Kidney epithelial cell (primary cell): ENCODE results near the gene C14orf132. TPM values are rescaled to one million over a fixed set of nuclear protein-coding genes. Genes with fewer than 3 reads are reported as not detected.
A peak's percentile ranks its signal among the peaks of the same experiment; 100 is the strongest.

Source experiments
- DNase-seq: peaks from one replicate; pipeline ENCODE4 v3.0.0-alpha.2; 2010; ENCODE audit warnings: low read depth
- H3K27me3 ChIP-seq: 2 replicates; pipeline ENCODE4 v1.6.0; 2011; ENCODE audit warnings: low read length; ENCODE audit not compliant: control insufficient read depth, insufficient read depth
- H3K36me3 ChIP-seq: 2 replicates; pipeline ENCODE4 v1.5.1; 2011; ENCODE audit warnings: low read length; ENCODE audit not compliant: control insufficient read depth, insufficient read depth
- H3K4me3 ChIP-seq: 2 replicates; pipeline ENCODE4 v1.5.1; 2011; ENCODE audit warnings: low read depth, mild to moderate bottlenecking, control low read depth, low read length
- CTCF ChIP-seq: IDR thresholded peaks from 2 replicates; pipeline ENCODE4 v1.5.1; 2011; ENCODE audit warnings: mild to moderate bottlenecking, moderate library complexity, low read length, control low read depth, inconsistent platforms; ENCODE audit not compliant: insufficient read depth, poor library complexity, severe bottlenecking
- total RNA-seq: library from RNA; depleted of rRNA; stranded (reverse); fragments of >200 nt; gene quantifications from 2 replicates; pipeline ENCODE4 v1.2.3, GENCODE V29; 2015

C14orf132 gene
- total RNA-seq, 1 donor from 2014 or later, result 8.4 TPM

- no peak for DNase-seq
- Histone ChIP-seq H3K27me3 (no peaks in the 10 kb centered on the region), H3K36me3 (no peaks in the 10 kb centered on the region), H3K4me3 (no peak overlapping the region)
- TF ChIP-seq CTCF, result no peak
Measured at GRCh38 chr14:96096639-96097610, 57.8 kb downstream of the C14orf132 start.

GRCh38 chr14:96097752-96098151, 58.6 kb downstream of the C14orf132 start:
- H3K4me3 ChIP-seq, result no peak overlapping the region
- no peaks in the 10 kb centered on the region for H3K36me3 ChIP-seq
- TF ChIP-seq CTCF, result no peak
- no peak for DNase-seq
- no peaks in the 10 kb centered on the region for H3K27me3 ChIP-seq

- Histone ChIP-seq H3K4me3 (no peak overlapping the region), H3K36me3 (no peaks in the 10 kb centered on the region), H3K27me3 (no peaks in the 10 kb centered on the region)
- no peak for DNase-seq
- peak; percentile 87 for TF ChIP-seq CTCF
Measured at GRCh38 chr14:96098309-96098998, 59.3 kb downstream of the C14orf132 start.

GRCh38 chr14:96098999-96099335, 59.8 kb downstream of the C14orf132 start:
- no peak for TF ChIP-seq CTCF

GRCh38 chr14:96100161-96101064, 61.3 kb downstream of the C14orf132 start:
- Histone ChIP-seq H3K36me3 (no peaks in the 10 kb centered on the region), H3K27me3 (no peaks in the 10 kb centered on the region), H3K4me3 (no peak overlapping the region)
- peak; percentile 99 for TF ChIP-seq CTCF
- DNase-seq, result no peak

More at GRCh38 chr14:96098999-96099335, 59.8 kb downstream of the C14orf132 start:
- no peak overlapping the region for H3K4me3 ChIP-seq
- no peak for DNase-seq
- no peaks in the 10 kb centered on the region for H3K36me3 ChIP-seq
- H3K27me3 ChIP-seq, result no peaks in the 10 kb centered on the region
